Measurements from ENCODE around the gene DAB2IP.
A peak's percentile ranks its signal among the peaks of the same experiment; 100 is the strongest.

Gene DAB2IP

GRCh38 chr9:121645853-121646807, 5.3 kb upstream of the DAB2IP start:
- DNase-seq: no peak

GRCh38 chr9:121646992-121647391, 4.4 kb upstream of the DAB2IP start:
- no peak for DNase-seq

- no peak for DNase-seq
These were observed 3.3 kb upstream of the DAB2IP start for GRCh38 chr9:121648172-121648571.

- no peak for DNase-seq
These were observed 2.6 kb upstream of the DAB2IP start for GRCh38 chr9:121648799-121649198.

GRCh38 chr9:121649476-121650216, 1.8 kb upstream of the DAB2IP start:
- DNase-seq: no peak

GRCh38 chr9:121650217-121651007, 1.0 kb upstream of the DAB2IP start:
- DNase-seq: peak; percentile 55

- DNase-seq: no peak
These were observed 483 bp upstream of the DAB2IP start for GRCh38 chr9:121651008-121651294.

GRCh38 chr9:121652021-121652837, 795 bp downstream of the DAB2IP start:
- no peak for DNase-seq

- DNase-seq: no peak
These were observed 1.4 kb downstream of the DAB2IP start for GRCh38 chr9:121652838-121653231.

- no peak for DNase-seq
These were observed 3.2 kb downstream of the DAB2IP start for GRCh38 chr9:121654499-121655140.

GRCh38 chr9:121655231-121655755, 3.9 kb downstream of the DAB2IP start:
- no peak for DNase-seq

- no peak for DNase-seq
These were observed 5.6 kb downstream of the DAB2IP start for GRCh38 chr9:121656941-121657470.

- no peak for DNase-seq
These were observed 6.7 kb downstream of the DAB2IP start for GRCh38 chr9:121658166-121658565.

GRCh38 chr9:121658591-121658990, 7.2 kb downstream of the DAB2IP start:
- no peak for DNase-seq

GRCh38 chr9:121660367-121660766, 8.9 kb downstream of the DAB2IP start:
- no peak for DNase-seq

GRCh38 chr9:121660876-121661275, 9.4 kb downstream of the DAB2IP start:
- no peak for DNase-seq

GRCh38 chr9:121661328-121661727, 9.9 kb downstream of the DAB2IP start:
- no peak for DNase-seq

- DNase-seq: no peak
These were observed 10.9 kb downstream of the DAB2IP start for GRCh38 chr9:121662359-121662758.

GRCh38 chr9:121662891-121663580, 11.6 kb downstream of the DAB2IP start:
- no peak for DNase-seq

- DNase-seq: no peak
These were observed 12.2 kb downstream of the DAB2IP start for GRCh38 chr9:121663591-121663990.

GRCh38 chr9:121666294-121666693, 14.9 kb downstream of the DAB2IP start:
- no peak for DNase-seq
